ENCODE data around the gene PHF3.

The PHF3 gene
- long read RNA-seq, donor 1, partial matches to known transcripts: 20 of 20 reads
- long read RNA-seq, donor 1, other reads (novel, unspliced or antisense): 0 of 20 reads
- long read RNA-seq, donor 2, partial matches to known transcripts: 14 of 14 reads
- long read RNA-seq, donor 2, other reads (novel, unspliced or antisense): 0 of 14 reads
- long read RNA-seq, donor 3, full-length matches to known transcripts: 1 of 1 reads
- long read RNA-seq, donor 3, partial matches to known transcripts: 0 of 1 reads
- long read RNA-seq, donor 3, other reads (novel, unspliced or antisense): 0 of 1 reads
- long read RNA-seq, donor 4, partial matches to known transcripts: 14 of 14 reads
- long read RNA-seq, donor 4, other reads (novel, unspliced or antisense): 0 of 14 reads
- long read RNA-seq, donor 5, partial matches to known transcripts: 32 of 32 reads
- long read RNA-seq, donor 5, other reads (novel, unspliced or antisense): 0 of 32 reads
- long read RNA-seq, donor 6, partial matches to known transcripts: 36 of 36 reads
- long read RNA-seq, donor 6, other reads (novel, unspliced or antisense): 0 of 36 reads
- long read RNA-seq, donor 7, full-length matches to known transcripts: 2 of 23 reads
- long read RNA-seq, donor 7, partial matches to known transcripts: 21 of 23 reads
- long read RNA-seq, donor 7, other reads (novel, unspliced or antisense): 0 of 23 reads
- long read RNA-seq, donor 8: 0 reads

GRCh38 chr6:63635588-63636517 is at the start of gene PHF3:
TSS of gene PHF3 (plus strand) at chr6:63635802. CDS start at chr6:63646552, 10,750 bp downstream.
- DNase-seq: peak; percentile 99

GRCh38 chr6:63589952-63590411 is 45.6 kb upstream of the PHF3 start:
- DNase-seq: no peak

DNA sequence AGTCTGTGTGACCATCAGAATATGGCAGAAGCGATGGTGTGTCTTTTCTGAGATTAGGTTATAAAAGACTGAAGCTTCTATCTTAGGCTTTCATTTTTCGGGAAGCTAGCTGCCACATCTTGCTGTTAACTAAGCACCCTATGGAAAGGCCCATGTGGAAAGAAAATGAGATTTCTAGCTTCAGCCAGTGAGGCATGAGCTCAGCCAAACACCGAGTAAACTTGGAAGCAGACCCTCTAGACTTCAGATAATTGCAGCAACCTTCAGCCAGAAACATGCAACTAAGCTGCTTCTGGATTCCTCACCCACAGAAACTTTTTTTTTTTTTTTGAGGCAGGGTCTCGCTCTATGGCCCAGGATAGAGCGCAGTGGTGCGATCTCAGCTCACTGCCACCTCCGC is 42.7 kb upstream of the PHF3 start:
- DNase-seq: no peak

GRCh38 chr6:63597141-63598048 is 38.2 kb upstream of the PHF3 start:
- DNase-seq: no peak

- DNase-seq: peak; percentile 78
These were observed 37.3 kb upstream of the PHF3 start for GRCh38 chr6:63598049-63599036.

DNA sequence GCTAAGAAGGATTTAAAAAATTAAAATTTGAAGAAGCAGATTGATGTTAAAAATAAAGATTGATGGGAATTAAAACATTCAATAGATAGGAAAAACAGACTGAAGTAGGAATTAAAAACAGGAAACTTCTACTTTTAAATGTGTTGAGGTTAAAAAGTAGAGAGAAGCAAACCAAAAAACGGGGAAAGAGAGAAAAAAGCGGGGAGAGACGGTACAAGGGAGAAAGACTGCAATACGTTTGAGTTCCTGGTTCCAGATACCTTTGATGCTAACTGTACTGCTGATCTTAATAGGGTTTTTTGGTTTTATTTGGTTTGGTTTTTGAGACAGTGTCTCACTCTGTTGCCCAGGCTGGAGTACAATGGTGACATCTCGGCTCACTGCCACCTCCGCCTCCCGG is 36.4 kb upstream of the PHF3 start:
- no peak for DNase-seq

GRCh38 chr6:63600136-63600535 is 35.5 kb upstream of the PHF3 start:
- DNase-seq: no peak

- DNase-seq: no peak
These were observed 26.4 kb upstream of the PHF3 start for GRCh38 chr6:63609231-63609630.

DNA sequence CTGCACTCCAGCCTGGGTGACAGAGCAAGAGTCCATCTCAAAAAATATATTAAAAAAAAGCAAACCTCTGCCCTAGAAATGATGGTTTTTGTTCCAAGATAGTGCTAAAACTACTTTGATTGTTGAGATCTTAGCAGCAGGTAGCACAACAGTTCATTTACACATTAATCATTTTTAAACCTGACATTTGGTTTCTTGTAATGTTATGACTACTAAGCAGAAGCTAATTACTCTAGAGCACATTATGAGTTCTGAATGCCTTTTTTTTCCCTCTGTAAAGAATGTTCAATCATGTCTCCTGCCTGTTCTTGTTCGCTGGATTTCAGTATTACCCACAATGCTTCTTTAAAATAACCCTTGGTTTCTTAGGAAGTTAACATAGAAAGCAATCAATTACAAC is 24.7 kb upstream of the PHF3 start:
- DNase-seq: no peak

- no peak for DNase-seq
These were observed 24.0 kb upstream of the PHF3 start for GRCh38 chr6:63611560-63611959.

GRCh38 chr6:63615590-63615989 is 20.0 kb upstream of the PHF3 start:
- no peak for DNase-seq

GRCh38 chr6:63624091-63624490 is 11.5 kb upstream of the PHF3 start:
- no peak for DNase-seq

DNA sequence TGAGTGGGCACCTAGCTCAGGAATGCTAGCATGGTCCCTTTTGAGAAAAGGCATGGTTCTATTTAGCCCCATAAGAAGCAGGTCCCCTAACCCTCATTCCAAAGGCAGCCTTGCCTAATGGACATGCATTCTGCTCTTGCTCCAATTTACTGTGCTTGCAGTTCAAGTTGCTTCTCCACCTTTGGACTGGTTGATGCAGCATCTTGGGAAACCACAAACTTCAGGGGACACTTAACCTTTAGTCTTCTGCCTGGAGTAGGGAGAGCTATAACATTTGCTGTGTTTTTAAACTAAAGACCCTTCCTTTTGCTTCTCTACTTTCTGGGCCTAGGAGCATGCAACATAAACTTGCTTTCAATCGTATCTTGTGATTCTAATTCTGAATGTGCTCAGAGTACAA is 5.1 kb upstream of the PHF3 start:
- no peak for DNase-seq

GRCh38 chr6:63634630-63635029 is 972 bp upstream of the PHF3 start:
- no peak for DNase-seq

DNA sequence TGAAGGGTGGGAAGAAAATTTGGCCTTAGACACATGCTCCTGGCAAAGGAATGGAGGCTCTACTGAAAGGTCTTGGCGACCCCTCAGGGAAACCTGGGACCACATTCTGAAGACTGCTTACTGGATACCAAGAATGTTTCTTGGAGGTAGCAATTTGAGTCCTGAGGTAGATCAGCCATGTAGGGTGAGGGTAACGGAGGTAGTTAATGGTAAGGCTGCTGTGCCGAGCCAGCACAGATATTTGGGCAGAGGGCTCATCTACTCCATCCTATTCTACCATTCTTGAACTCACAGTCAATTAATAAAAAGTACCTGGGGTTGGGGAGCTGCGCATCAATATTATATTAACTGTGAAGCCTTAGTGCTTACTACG is 401 bp upstream of the PHF3 start:
- DNase-seq: no peak

DNA sequence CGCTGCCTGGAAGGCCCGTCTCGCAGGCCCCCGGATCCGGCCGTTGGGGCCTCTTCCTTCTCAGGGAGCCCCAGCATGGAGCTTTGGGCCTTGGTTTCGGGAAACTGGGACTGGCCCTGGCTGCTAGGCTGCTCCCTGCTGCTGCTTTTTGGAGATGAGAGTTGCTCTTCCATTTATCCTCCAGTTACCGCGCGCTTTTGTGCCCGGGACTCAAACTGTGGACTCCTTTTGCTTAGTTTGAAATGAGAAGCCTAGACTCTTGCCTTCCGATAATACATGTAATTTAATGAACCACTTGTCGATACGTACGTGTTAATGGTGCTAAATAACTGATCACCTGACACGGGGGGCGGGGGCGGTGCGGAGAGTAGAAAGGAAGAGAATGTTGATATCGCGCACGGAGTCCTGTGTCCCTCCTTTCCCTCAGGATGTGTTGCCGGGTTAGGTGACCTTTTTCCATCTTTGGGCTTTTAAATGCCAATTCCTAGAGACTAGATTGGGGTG is 968 bp downstream of the PHF3 start:
- DNase-seq: no peak

DNA sequence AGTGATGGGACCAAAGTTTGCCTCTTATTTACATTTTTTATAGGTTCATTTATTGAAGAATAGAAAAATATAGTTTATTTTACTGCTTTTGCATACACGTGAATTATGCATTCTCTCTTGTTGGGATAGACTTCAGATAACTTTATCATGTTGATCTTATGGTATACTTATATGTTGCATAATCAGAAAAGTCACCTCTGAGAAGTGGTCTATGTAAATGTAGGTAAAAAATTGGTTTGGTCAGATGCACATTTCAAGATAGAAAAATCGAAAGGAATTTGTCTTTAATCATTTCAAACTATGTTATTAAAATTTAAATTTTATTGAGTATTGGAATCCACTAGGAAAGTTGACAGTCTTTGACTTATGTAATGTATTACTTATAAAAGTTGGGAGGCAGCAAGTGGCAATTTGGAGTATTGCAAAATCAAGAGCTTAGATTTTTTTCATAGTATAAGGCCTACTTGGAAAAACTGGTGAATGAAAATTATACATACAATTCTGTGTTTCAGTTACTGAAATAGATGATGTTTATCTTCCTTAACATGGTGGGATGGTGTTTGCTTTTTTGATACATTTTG is 2.4 kb downstream of the PHF3 start:
- DNase-seq: no peak

DNA sequence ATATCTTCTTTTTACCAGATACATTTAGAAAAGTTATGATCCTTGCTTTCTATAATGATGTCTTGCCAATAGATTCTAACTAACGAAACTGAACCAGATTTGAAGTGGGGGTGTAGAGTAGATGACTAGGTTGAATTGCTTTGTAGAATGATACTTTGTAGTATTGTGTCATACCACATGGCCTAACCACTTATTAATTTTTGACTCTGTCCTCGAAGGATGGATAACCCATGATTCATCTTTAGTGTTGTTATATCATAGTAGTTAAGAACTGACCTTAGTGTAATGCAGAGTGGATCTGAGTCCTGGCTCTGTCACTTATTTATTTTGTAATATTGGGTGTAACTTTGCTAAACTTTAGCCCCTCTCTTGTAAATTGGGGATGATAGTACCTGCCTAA is 4.5 kb downstream of the PHF3 start:
- no peak for DNase-seq

GRCh38 chr6:63643862-63644261 is 8.3 kb downstream of the PHF3 start:
- no peak for DNase-seq

Measured in right kidney (tissue), 9 donors.